WERI-Rb-1 (cell line): ENCODE data around the gene SNX8.

Experiments used
- DNase-seq: peaks from one replicate; pipeline ENCODE4 v3.0.0-alpha.2; 2020
- H3K27ac ChIP-seq: fragments of 250-450 bp; sonication (Bioruptor Pico); 2 replicates; pipeline ENCODE4 v1.5.1; 2020; ENCODE audit warnings: mild to moderate bottlenecking, moderate library complexity
- H3K27me3 ChIP-seq: fragments of 250-450 bp; sonication (Bioruptor Pico); 2 replicates; pipeline ENCODE4 v1.5.1; 2021; ENCODE audit warnings: mild to moderate bottlenecking, low read depth, moderate library complexity; ENCODE audit not compliant: insufficient read depth, severe bottlenecking
- H3K36me3 ChIP-seq: fragments of 250-450 bp; sonication (Bioruptor Pico); 2 replicates; pipeline ENCODE4 v1.5.1; 2020; ENCODE audit warnings: mild to moderate bottlenecking, moderate library complexity
- H3K4me3 ChIP-seq: 2 replicates; pipeline ENCODE4 v1.5.1; 2011; ENCODE audit warnings: low read depth, mild to moderate bottlenecking, control low read depth, low read length
- H3K9me3 ChIP-seq: fragments of 250-450 bp; sonication (Bioruptor Pico); 2 replicates; pipeline ENCODE4 v1.5.1; 2021; ENCODE audit warnings: mild to moderate bottlenecking, moderate library complexity; ENCODE audit not compliant: severe bottlenecking
- TF ChIP-seq, protein P1 (sequence below): IDR thresholded peaks from 2 replicates; pipeline ENCODE4 v1.5.1; 2011; ENCODE audit warnings: low read depth, mild to moderate bottlenecking, control low read depth, inconsistent platforms, low read length

The SNX8 gene

GRCh38 chr7:2357571-2357970 lies 43.3 kb upstream of the SNX8 start:
- TF ChIP-seq, protein P1, sequence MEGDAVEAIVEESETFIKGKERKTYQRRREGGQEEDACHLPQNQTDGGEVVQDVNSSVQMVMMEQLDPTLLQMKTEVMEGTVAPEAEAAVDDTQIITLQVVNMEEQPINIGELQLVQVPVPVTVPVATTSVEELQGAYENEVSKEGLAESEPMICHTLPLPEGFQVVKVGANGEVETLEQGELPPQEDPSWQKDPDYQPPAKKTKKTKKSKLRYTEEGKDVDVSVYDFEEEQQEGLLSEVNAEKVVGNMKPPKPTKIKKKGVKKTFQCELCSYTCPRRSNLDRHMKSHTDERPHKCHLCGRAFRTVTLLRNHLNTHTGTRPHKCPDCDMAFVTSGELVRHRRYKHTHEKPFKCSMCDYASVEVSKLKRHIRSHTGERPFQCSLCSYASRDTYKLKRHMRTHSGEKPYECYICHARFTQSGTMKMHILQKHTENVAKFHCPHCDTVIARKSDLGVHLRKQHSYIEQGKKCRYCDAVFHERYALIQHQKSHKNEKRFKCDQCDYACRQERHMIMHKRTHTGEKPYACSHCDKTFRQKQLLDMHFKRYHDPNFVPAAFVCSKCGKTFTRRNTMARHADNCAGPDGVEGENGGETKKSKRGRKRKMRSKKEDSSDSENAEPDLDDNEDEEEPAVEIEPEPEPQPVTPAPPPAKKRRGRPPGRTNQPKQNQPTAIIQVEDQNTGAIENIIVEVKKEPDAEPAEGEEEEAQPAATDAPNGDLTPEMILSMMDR, result no peak
- Histone ChIP-seq H3K4me3 (no peak overlapping the region), H3K36me3 (peaks cover 66% of the 10 kb centered on the region), H3K27ac (no peak overlapping the region), H3K9me3 (no peaks in the 10 kb centered on the region), H3K27me3 (no peaks in the 10 kb centered on the region)
- DNase-seq, result no peak

GRCh38 chr7:2357165-2357564 lies 42.9 kb upstream of the SNX8 start:
- no peaks in the 10 kb centered on the region for H3K9me3 ChIP-seq
- H3K27ac ChIP-seq, result no peak overlapping the region
- H3K4me3 ChIP-seq, result no peak overlapping the region
- H3K27me3 ChIP-seq, result no peaks in the 10 kb centered on the region
- DNase-seq, result no peak
- TF ChIP-seq, protein P1, result no peak
- peaks cover 66% of the 10 kb centered on the region for H3K36me3 ChIP-seq

DNA sequence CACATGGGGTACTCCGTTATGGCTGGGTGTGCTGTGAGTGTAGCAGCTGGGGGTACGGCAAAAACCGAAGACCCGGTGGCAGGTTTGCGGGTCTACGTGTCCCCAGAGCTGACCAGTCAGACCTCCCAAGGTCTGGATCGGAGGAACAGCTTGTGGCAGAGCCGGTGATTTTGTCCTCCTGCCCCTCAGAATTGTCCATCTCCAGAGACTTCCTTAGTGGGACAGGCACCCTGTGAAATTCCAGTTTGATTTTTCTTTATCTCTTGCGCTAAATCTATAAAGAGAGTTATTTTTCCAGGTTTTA lies 41.4 kb upstream of the SNX8 start:
- DNase-seq, result no peak
- H3K27ac ChIP-seq, result peak overlapping the region; percentile 100
- no peaks in the 10 kb centered on the region for H3K9me3 ChIP-seq
- peak overlapping the region; percentile 96 for H3K4me3 ChIP-seq
- TF ChIP-seq, protein P1, result no peak
- H3K27me3 ChIP-seq, result no peaks in the 10 kb centered on the region
- H3K36me3 ChIP-seq, result peaks cover 53% of the 10 kb centered on the region

GRCh38 chr7:2354939-2355704 lies 40.9 kb upstream of the SNX8 start:
- no peak for DNase-seq
- Histone ChIP-seq H3K27me3 (no peaks in the 10 kb centered on the region), H3K27ac (peak overlapping the region; percentile 100), H3K4me3 (peak overlapping the region; percentile 96), H3K36me3 (peaks cover 48% of the 10 kb centered on the region), H3K9me3 (no peaks in the 10 kb centered on the region)
- TF ChIP-seq, protein P1, result no peak

DNA sequence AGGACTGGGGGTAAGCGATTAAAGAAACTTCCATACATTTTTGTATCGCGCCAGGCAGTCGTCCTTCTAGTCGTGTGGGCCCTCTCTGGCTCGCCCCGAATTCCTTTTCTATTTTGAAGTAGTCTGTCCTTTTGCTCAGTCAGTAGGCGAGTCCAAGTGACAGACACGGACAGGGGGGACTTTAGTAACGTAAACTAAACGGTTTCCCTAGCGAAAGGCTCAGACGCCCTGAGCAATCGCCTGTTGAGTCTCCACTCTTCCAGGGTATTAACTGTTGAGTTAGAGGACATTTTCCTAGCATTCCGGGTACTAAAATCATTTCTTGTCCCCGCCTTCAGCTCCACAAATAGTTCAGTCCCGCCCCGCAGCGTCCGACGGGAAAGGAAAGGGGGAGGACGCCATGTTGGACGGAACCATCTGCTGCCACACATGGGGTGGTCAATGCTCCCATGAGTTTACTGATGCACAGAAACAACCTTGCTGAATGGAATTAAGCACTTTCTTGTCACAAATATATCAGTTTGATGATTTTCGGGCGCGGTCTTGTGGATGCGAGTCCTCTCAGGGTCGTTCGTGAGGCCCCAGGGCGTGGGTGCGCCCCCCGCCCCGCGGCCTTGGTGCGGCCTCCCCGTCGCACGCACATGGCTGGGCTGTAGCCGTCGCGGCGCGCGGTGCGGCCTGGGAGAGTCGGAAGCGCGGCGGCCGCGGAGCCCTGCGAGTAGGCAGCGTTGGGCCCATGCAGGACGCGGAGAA lies 40.1 kb upstream of the SNX8 start, which contains the start of gene EIF3B:
EIF3B (plus strand) TSS at position 642 of the 753 bp plus-strand sequence; CDS start at position 737, 95 bp downstream.
- DNase-seq, result peak; percentile 87
- TF ChIP-seq, protein P1, result no peak
- Histone ChIP-seq H3K4me3 (peak within 1 kb of the TSS; percentile 96), H3K9me3 (no peaks in the 10 kb centered on the region), H3K27ac (peak within 1 kb of the TSS; percentile 100), H3K36me3 (peaks cover 40% of the 10 kb centered on the region), H3K27me3 (no peaks in the 10 kb centered on the region)

- peak; percentile 87 for DNase-seq
- TF ChIP-seq, protein P1, result no peak
- H3K27ac ChIP-seq, result peak overlapping the region; percentile 100
- H3K36me3 ChIP-seq, result peaks cover 35% of the 10 kb centered on the region
- no peaks in the 10 kb centered on the region for H3K9me3 ChIP-seq
- H3K27me3 ChIP-seq, result no peaks in the 10 kb centered on the region
- H3K4me3 ChIP-seq, result peak overlapping the region; percentile 96
Measured at GRCh38 chr7:2353936-2354185, 39.6 kb upstream of the SNX8 start.
